Measurements from ENCODE around the gene HMGCL.
A peak's percentile ranks its signal among the peaks of the same experiment; 100 is the strongest.
"Not testable (repeated sequence)": the region's sequence is repeated elsewhere in the genome, so short reads cannot be mapped to it uniquely, and the experiment has no call there.

HMGCL gene

GRCh38 chr1:23804183-23804835 is 20.9 kb downstream of the HMGCL start:
- Histone ChIP-seq H2BK5ac (ENCODE audit: low read length) (no peak overlapping the region), H3K9ac (ENCODE audit: low read length) (no peak overlapping the region), H3K79me2 (ENCODE audit: control insufficient read depth, insufficient read depth, low read length) (no peaks in the 10 kb centered on the region), H3K56ac (ENCODE audit: low read length) (no peak overlapping the region), H3K27ac (ENCODE audit: low read depth, low read length) (no peak overlapping the region), H3K27me3 (ENCODE audit: insufficient read depth, low read length, poor library complexity) (no peaks in the 10 kb centered on the region), H2AK5ac (ENCODE audit: low read length) (no peak overlapping the region), H3K4me2 (ENCODE audit: low read length) (no peak overlapping the region), H3K18ac (ENCODE audit: low read length) (no peak overlapping the region), H3K36me3 (ENCODE audit: control insufficient read depth, insufficient read depth, low read length) (no peaks in the 10 kb centered on the region), H3K23ac (ENCODE audit: low read length) (no peak overlapping the region), H3K4ac (ENCODE audit: low read depth, low read length) (no peak overlapping the region), H3K4me3 (ENCODE audit: low read length) (no peak overlapping the region), H2BK15ac (replicated peaks; ENCODE audit: low read depth) (no peak overlapping the region), H2BK120ac (ENCODE audit: low read depth, low read length) (no peak overlapping the region), H4K5ac (ENCODE audit: low read length) (no peak overlapping the region), H4K8ac (ENCODE audit: low read depth, low read length) (no peak overlapping the region), H3K79me1 (ENCODE audit: low read length) (no peaks in the 10 kb centered on the region), H3K4me1 (ENCODE audit: control insufficient read depth, low read depth, low read length) (no peaks in the 10 kb centered on the region)
- no peak for DNase-seq
- WGBS (ENCODE audit: extremely low coverage, insufficient coverage, low lambda C conversion rate) = no CpG with 5 or more reads among the region's 7 CpGs

- Histone ChIP-seq H3K27me3 (ENCODE audit: insufficient read depth, low read length, poor library complexity) (no peaks in the 10 kb centered on the region), H3K56ac (ENCODE audit: low read length) (no peak overlapping the region)
- WGBS (ENCODE audit: extremely low coverage, insufficient coverage, low lambda C conversion rate) = no CpG with 5 or more reads among the region's 5 CpGs
Observed at GRCh38 chr1:23803674-23804073, 21.6 kb downstream of the HMGCL start.

DNA sequence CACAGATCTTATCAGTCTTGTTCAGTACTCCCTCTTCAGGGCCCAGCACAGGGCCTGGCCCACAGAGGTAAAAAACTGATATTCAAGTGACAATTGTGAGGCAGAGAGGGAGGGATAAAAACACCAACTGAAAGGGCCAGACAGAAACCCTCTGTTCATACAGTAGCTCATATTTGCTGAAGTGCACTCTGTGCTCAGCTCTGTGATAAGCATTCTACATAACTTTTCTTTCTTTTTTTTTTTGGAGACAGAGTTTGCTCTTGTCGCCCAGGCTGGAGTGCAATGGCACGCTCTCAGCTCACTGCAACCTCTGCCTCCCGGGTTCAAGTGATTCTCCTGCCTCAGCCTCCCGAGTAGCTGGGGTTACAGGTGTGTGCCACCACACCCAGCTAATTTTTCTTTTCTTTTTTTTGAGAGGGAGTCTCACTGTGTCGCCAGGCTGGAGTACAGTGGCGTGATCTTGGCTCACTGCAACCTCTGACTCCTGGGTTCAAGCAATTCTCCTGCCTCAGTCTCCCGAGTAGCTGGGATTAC is 22.4 kb downstream of the HMGCL start:
- not testable (repeated sequence) for H3K4me2 ChIP-seq (ENCODE audit: low read length); H2BK5ac ChIP-seq (ENCODE audit: low read length); H3K56ac ChIP-seq (ENCODE audit: low read length); H2BK15ac ChIP-seq (replicated peaks; ENCODE audit: low read depth); H2BK120ac ChIP-seq (ENCODE audit: low read depth, low read length); H3K79me2 ChIP-seq (ENCODE audit: control insufficient read depth, insufficient read depth, low read length); H3K9ac ChIP-seq (ENCODE audit: low read length); H3K4me1 ChIP-seq (ENCODE audit: control insufficient read depth, low read depth, low read length); H4K8ac ChIP-seq (ENCODE audit: low read depth, low read length); H3K27ac ChIP-seq (ENCODE audit: low read depth, low read length); DNase-seq; H3K23ac ChIP-seq (ENCODE audit: low read length); H3K4ac ChIP-seq (ENCODE audit: low read depth, low read length); H3K36me3 ChIP-seq (ENCODE audit: control insufficient read depth, insufficient read depth, low read length); H3K27me3 ChIP-seq (ENCODE audit: insufficient read depth, low read length, poor library complexity); H3K18ac ChIP-seq (ENCODE audit: low read length); H3K4me3 ChIP-seq (ENCODE audit: low read length); H3K79me1 ChIP-seq (ENCODE audit: low read length); H4K5ac ChIP-seq (ENCODE audit: low read length); H2AK5ac ChIP-seq (ENCODE audit: low read length)
- no CpG with 5 or more reads among the region's 7 CpGs for WGBS (ENCODE audit: extremely low coverage, insufficient coverage, low lambda C conversion rate)

More at GRCh38 chr1:23803674-23804073, 21.6 kb downstream of the HMGCL start:
- H3K18ac ChIP-seq (ENCODE audit: low read length) = no peak overlapping the region
- H2BK15ac ChIP-seq (replicated peaks; ENCODE audit: low read depth) = no peak overlapping the region
- no peak overlapping the region for H3K4me2 ChIP-seq (ENCODE audit: low read length)
- H3K36me3 ChIP-seq (ENCODE audit: control insufficient read depth, insufficient read depth, low read length) = no peaks in the 10 kb centered on the region
- H2AK5ac ChIP-seq (ENCODE audit: low read length) = no peak overlapping the region
- H3K79me1 ChIP-seq (ENCODE audit: low read length) = no peaks in the 10 kb centered on the region
- H3K4me1 ChIP-seq (ENCODE audit: control insufficient read depth, low read depth, low read length) = peaks cover 1% of the 10 kb centered on the region
- no peak overlapping the region for H3K9ac ChIP-seq (ENCODE audit: low read length)
- H3K27ac ChIP-seq (ENCODE audit: low read depth, low read length) = no peak overlapping the region
- H3K79me2 ChIP-seq (ENCODE audit: control insufficient read depth, insufficient read depth, low read length) = no peaks in the 10 kb centered on the region
- no peak overlapping the region for H3K23ac ChIP-seq (ENCODE audit: low read length)
- no peak overlapping the region for H2BK120ac ChIP-seq (ENCODE audit: low read depth, low read length)
- H2BK5ac ChIP-seq (ENCODE audit: low read length) = no peak overlapping the region
- H3K4ac ChIP-seq (ENCODE audit: low read depth, low read length) = no peak overlapping the region
- no peak overlapping the region for H4K5ac ChIP-seq (ENCODE audit: low read length)
- H4K8ac ChIP-seq (ENCODE audit: low read depth, low read length) = no peak overlapping the region
- DNase-seq = no peak
- no peak overlapping the region for H3K4me3 ChIP-seq (ENCODE audit: low read length)

GRCh38 chr1:23801876-23802275 is 23.4 kb downstream of the HMGCL start:
- Histone ChIP-seq H4K8ac (ENCODE audit: low read depth, low read length) (no peak overlapping the region), H3K4ac (ENCODE audit: low read depth, low read length) (no peak overlapping the region), H3K4me1 (ENCODE audit: control insufficient read depth, low read depth, low read length) (peaks cover 1% of the 10 kb centered on the region), H3K27me3 (ENCODE audit: insufficient read depth, low read length, poor library complexity) (no peaks in the 10 kb centered on the region), H4K5ac (ENCODE audit: low read length) (no peak overlapping the region), H3K4me2 (ENCODE audit: low read length) (no peak overlapping the region), H3K18ac (ENCODE audit: low read length) (no peak overlapping the region), H3K36me3 (ENCODE audit: control insufficient read depth, insufficient read depth, low read length) (peaks cover 2% of the 10 kb centered on the region), H3K27ac (ENCODE audit: low read depth, low read length) (no peak overlapping the region), H3K79me2 (ENCODE audit: control insufficient read depth, insufficient read depth, low read length) (no peaks in the 10 kb centered on the region), H3K9ac (ENCODE audit: low read length) (no peak overlapping the region), H3K23ac (ENCODE audit: low read length) (no peak overlapping the region), H2AK5ac (ENCODE audit: low read length) (no peak overlapping the region), H3K56ac (ENCODE audit: low read length) (peak overlapping the region; percentile 25), H3K79me1 (ENCODE audit: low read length) (no peaks in the 10 kb centered on the region), H2BK5ac (ENCODE audit: low read length) (no peak overlapping the region), H2BK120ac (ENCODE audit: low read depth, low read length) (no peak overlapping the region), H3K4me3 (ENCODE audit: low read length) (no peak overlapping the region), H2BK15ac (replicated peaks; ENCODE audit: low read depth) (no peak overlapping the region)
- DNase-seq = no peak
- WGBS (ENCODE audit: extremely low coverage, insufficient coverage, low lambda C conversion rate) = no CpG with 5 or more reads among the region's 10 CpGs

DNA sequence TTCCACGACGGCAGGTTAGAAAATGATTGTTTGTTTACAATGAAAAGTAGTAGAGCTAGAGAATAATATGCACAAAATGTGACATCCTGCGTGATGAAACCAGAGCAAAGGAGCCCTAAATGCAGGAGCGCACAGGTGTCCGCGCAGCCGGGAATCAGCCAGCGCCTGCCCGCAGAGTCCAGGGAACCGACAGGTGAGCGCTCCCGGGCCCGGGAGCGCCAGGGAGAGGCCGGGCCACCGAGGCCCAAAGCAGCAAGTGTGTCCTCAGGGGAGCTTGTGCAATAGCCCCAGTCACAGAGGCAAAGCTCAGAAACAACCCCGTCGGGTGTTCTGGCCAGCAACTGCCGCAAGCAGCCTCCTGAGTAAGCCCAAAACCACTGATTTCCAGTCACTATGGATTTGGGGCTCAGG is 23.9 kb downstream of the HMGCL start:
- Histone ChIP-seq H3K56ac (ENCODE audit: low read length) (peak overlapping the region; percentile 88), H3K27ac (ENCODE audit: low read depth, low read length) (no peak overlapping the region), H3K23ac (ENCODE audit: low read length) (no peak overlapping the region), H3K9ac (ENCODE audit: low read length) (peak overlapping the region; percentile 74), H4K5ac (ENCODE audit: low read length) (no peak overlapping the region), H3K79me1 (ENCODE audit: low read length) (no peaks in the 10 kb centered on the region), H3K4me3 (ENCODE audit: low read length) (peak overlapping the region; percentile 53), H2AK5ac (ENCODE audit: low read length) (no peak overlapping the region), H3K79me2 (ENCODE audit: control insufficient read depth, insufficient read depth, low read length) (no peaks in the 10 kb centered on the region), H2BK5ac (ENCODE audit: low read length) (no peak overlapping the region), H3K18ac (ENCODE audit: low read length) (peak overlapping the region; percentile 89), H2BK120ac (ENCODE audit: low read depth, low read length) (no peak overlapping the region), H2BK15ac (replicated peaks; ENCODE audit: low read depth) (no peak overlapping the region), H3K4me1 (ENCODE audit: control insufficient read depth, low read depth, low read length) (peaks cover 1% of the 10 kb centered on the region), H3K36me3 (ENCODE audit: control insufficient read depth, insufficient read depth, low read length) (peaks cover 2% of the 10 kb centered on the region), H3K4ac (ENCODE audit: low read depth, low read length) (no peak overlapping the region), H4K8ac (ENCODE audit: low read depth, low read length) (no peak overlapping the region), H3K27me3 (ENCODE audit: insufficient read depth, low read length, poor library complexity) (no peaks in the 10 kb centered on the region), H3K4me2 (ENCODE audit: low read length) (peak overlapping the region; percentile 76)
- no peak for DNase-seq
- no CpG with 5 or more reads among the region's 19 CpGs for WGBS (ENCODE audit: extremely low coverage, insufficient coverage, low lambda C conversion rate)
